KOPT-K1 (cell line): Measurements from ENCODE around the gene SYDE1.
A peak's percentile ranks its signal among the peaks of the same experiment; 100 is the strongest.
"Not testable (repeated sequence)": the region's sequence is repeated elsewhere in the genome, so short reads cannot be mapped to it uniquely, and the experiment has no call there.

Experiments
- H3K27ac ChIP-seq: fragments of 200-600 bp; sonication (generic); 2 replicates; pipeline ENCODE4 v1.5.1; 2016; ENCODE audit warnings: antibody characterized with exemption, mild to moderate bottlenecking, low read depth, low read length; ENCODE audit not compliant: poor library complexity, severe bottlenecking
- H3K36me3 ChIP-seq: fragments of 200-600 bp; sonication (generic); 2 replicates; pipeline ENCODE4 v1.5.1; 2017; ENCODE audit warnings: antibody characterized with exemption, mild to moderate bottlenecking, low read length, moderate library complexity; ENCODE audit not compliant: insufficient read depth
- H3K9me3 ChIP-seq: fragments of 200-600 bp; sonication (generic); 2 replicates; pipeline ENCODE4 v1.5.1; 2017; ENCODE audit warnings: antibody characterized with exemption, low read length, mild to moderate bottlenecking; ENCODE audit not compliant: insufficient read depth, poor library complexity, severe bottlenecking

Gene SYDE1, protein sequence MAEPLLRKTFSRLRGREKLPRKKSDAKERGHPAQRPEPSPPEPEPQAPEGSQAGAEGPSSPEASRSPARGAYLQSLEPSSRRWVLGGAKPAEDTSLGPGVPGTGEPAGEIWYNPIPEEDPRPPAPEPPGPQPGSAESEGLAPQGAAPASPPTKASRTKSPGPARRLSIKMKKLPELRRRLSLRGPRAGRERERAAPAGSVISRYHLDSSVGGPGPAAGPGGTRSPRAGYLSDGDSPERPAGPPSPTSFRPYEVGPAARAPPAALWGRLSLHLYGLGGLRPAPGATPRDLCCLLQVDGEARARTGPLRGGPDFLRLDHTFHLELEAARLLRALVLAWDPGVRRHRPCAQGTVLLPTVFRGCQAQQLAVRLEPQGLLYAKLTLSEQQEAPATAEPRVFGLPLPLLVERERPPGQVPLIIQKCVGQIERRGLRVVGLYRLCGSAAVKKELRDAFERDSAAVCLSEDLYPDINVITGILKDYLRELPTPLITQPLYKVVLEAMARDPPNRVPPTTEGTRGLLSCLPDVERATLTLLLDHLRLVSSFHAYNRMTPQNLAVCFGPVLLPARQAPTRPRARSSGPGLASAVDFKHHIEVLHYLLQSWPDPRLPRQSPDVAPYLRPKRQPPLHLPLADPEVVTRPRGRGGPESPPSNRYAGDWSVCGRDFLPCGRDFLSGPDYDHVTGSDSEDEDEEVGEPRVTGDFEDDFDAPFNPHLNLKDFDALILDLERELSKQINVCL

DNA sequence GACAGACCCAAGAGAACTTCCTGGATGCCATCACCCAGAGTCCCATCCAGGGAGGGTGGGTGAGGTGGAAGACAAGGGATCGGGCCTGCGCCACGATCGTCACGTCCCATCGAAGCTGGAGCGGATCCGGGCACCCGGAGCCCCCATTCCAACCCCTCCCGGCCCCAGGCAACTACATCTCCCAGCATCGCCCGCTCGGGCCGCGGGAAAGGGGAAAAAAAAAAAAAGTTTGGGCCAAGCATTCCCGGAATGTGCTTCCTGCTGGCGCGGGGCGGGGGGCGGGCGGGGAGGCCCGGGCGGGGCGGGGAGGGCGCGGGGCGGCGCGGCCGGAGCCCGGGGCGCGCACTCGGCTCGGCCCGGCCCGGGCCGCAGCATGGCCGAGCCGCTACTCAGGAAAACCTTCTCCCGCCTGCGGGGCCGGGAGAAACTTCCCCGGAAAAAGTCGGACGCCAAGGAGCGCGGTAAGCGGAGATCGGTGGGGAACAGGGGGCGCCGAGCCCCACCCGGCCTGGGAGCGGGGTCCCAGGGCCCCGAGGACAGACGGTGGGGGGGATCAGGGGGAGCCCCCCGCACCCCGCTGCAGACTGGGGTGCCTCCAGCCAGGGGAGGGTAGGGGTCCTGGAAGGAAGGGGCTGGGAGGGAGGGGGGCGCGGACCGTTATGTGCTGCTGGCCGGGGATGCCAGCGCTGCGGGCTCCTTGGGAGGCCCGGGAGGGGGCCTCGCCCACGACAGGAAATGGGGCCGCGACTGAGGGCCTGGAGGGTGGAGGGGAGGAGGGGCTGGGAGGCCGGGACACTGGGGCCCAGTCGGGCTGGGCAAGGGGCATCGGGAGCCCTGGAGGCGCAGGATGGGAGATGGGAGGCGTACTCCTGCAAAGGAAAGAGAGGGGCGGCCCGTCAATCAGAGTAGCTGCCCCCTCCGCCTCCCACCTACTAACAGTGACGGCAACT, at the start of gene SYDE1:
Gene SYDE1 (plus strand): TSS at position 341 of the 950 bp plus-strand sequence. CDS start 33 bp downstream, at position 374.
- Histone ChIP-seq H3K27ac (peak within 1 kb of the TSS; percentile 35), H3K9me3 (peaks cover 17% of the 10 kb centered on the region), H3K36me3 (no peaks in the 10 kb centered on the region)

DNA sequence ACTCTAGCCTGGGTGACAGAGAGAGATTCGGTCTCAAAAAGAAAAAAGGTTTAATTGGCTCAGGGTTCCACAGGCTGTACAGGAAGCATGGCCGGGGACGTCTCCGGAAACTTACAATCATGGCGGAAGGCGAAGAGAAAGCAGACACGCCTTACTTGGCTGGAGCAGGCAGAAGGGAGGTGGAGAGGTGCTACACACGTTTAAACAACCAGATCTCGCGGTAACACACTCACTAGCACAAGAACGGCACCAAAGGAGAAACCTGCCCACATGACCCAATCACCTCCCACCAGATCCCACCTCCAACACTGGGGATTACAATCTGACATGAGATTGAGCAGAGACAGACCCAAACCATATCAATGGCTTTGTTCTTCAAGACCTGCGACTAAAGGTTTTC, 45.2 kb upstream of the SYDE1 start:
- Histone ChIP-seq H3K27ac (no peak overlapping the region), H3K9me3 (peaks cover 9% of the 10 kb centered on the region), H3K36me3 (no peaks in the 10 kb centered on the region)

DNA sequence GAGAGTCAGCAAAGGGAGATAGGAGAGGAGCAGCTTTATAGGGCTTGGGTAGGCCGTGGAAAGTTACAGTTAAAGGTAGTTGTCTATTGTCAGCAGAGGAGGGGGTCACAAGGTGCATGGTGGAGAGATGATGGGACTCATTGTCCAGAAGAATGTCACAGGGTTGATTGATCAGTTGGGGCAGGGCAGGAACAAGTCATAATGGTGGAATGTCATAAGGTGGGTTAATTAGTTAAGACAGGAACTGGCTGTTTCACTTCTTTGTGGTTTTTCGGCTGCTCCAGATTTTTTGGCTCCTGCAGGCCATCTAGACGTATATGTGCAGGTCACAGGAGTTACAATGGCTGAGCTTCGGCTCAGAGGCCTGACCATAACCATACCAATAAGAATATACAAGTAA, 36.8 kb upstream of the SYDE1 start:
- H3K36me3 ChIP-seq, H3K27ac ChIP-seq, H3K9me3 ChIP-seq: not testable (repeated sequence)

DNA sequence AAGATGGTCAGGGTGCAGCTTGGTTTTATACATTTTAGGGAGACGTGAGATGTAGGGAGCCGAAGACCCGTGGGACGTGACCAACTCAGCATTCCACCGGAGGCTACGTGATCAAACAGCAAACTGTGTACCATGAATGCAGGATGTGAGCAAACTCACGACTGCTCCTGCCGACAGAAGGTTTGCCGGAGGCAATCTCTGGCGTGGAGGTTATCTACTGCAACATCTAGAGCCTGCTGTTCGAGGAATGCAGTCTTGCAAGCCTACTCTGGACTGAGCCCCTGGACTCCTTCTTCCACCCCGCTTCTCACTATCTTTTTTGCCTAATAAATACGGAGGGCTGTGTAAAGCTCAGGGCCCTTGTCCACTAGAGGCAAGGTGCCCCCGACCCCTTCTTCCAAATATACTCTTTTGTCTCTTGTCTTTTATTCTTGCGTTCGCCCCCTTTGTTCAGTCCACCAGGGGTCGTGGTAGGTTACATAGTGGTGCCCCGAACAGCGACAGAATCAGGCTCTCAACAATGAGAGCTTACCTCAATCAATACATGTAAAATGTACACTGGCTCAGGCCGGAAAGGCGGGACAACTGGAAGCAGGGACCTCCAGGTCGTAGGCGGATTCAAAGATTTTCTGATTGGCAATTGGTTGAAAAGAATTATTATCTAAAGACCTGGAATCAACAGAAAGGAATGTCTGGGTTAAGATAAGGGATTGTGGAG, 34.1 kb upstream of the SYDE1 start:
- Histone ChIP-seq H3K9me3 (no peaks in the 10 kb centered on the region), H3K27ac (no peak overlapping the region), H3K36me3 (no peaks in the 10 kb centered on the region)

DNA sequence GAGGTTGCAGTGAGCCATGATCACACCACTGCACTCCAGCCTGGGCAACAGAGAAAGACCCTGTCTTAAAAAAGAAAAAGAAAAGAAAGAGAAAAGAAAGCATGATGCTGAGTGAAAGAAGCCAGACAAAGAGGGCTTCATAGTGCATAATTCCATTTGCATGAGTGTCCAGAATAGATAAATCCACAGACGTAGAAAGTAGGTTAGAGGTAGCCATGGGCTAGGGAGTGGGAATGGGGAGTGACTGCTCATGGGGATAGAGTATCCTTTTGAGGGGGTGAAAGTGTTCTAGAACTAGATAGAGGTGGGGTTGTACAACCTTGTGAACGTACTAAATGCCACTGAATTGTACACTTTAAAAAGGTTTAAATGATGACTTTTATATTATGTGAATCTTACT, 32.8 kb upstream of the SYDE1 start:
- Histone ChIP-seq H3K27ac (no peak overlapping the region), H3K36me3 (no peaks in the 10 kb centered on the region), H3K9me3 (no peaks in the 10 kb centered on the region)

DNA sequence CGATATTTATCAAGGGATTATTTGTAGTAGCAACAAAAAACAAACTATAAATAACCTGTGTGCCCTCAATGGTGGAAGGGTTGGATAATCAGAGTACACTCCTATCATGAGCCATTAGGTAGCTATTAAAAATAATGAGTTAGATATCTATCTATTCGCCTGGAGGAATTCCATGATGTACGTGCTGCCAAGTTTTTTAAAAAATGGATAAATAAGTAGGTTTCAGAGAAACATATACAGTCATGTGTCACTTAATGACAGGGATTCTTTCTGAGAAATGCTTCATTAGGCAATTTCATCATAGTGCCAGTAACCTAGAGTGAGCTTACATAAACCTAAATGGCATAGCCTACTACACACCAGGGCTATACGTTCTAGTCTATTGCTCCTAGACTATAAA, 31.4 kb upstream of the SYDE1 start:
- H3K36me3 ChIP-seq: no peaks in the 10 kb centered on the region
- H3K27ac ChIP-seq: no peak overlapping the region
- H3K9me3 ChIP-seq: no peaks in the 10 kb centered on the region

DNA sequence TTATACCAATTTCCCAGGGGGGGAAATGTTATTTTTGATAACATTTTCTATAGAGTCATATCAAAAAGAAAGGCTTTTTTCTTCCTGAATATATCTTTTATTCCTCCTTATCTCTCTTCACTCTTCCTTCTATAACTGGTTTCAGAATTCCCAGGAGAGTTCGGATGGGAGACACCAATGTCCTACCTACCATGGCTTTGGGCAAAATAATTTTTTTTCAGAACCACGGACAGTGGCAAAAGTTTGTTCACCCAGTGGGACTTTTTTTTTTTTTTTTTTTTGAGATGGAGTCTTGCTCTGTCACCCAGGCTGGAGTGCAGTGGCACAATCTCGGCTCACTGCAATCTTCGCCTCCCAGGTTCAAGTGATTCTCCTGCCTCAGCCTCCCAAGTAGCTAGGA, 27.2 kb upstream of the SYDE1 start:
- H3K27ac ChIP-seq, H3K9me3 ChIP-seq, H3K36me3 ChIP-seq: not testable (repeated sequence)

DNA sequence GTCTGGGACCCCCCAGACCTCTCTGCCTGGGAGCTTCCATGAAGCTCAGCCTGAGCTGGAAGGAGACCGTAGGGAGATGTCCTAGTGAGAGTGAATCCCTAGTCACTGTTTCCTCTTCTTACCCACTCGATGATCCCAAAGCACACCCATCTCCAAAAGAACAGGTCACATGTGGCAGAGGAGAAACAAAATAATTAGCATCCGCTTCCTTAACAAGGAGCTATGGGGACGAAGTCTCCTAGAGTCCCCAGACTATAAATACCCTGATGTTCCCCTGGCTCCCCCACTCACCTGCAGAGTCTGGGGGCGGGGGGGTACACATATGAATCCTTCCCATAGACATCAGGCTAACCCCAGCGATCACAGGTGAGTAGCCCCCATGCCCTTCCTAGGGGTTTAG, 25.3 kb upstream of the SYDE1 start, which contains the start of gene OR1I1:
Gene OR1I1 (plus strand): TSS at position 301 of the 400 bp plus-strand sequence. CDS start 4,855 bp downstream, outside the sequence.
- Histone ChIP-seq H3K9me3 (no peaks in the 10 kb centered on the region), H3K36me3 (no peaks in the 10 kb centered on the region), H3K27ac (no peak within 1 kb of the TSS)

DNA sequence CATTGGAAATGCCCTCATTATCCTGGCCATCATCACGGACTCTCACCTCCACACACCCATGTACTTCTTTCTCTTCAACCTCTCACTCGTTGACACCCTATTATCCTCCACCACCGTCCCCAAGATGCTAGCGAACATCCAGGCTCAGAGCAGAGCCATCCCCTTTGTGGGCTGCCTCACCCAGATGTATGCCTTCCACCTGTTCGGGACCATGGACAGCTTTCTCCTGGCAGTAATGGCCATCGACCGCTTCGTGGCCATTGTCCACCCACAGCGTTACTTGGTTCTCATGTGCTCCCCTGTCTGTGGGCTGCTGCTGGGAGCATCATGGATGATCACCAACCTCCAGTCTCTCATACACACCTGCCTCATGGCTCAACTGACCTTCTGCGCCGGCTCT, 20.0 kb upstream of the SYDE1 start:
- Histone ChIP-seq H3K36me3 (no peaks in the 10 kb centered on the region), H3K9me3 (no peaks in the 10 kb centered on the region), H3K27ac (no peak overlapping the region)

DNA sequence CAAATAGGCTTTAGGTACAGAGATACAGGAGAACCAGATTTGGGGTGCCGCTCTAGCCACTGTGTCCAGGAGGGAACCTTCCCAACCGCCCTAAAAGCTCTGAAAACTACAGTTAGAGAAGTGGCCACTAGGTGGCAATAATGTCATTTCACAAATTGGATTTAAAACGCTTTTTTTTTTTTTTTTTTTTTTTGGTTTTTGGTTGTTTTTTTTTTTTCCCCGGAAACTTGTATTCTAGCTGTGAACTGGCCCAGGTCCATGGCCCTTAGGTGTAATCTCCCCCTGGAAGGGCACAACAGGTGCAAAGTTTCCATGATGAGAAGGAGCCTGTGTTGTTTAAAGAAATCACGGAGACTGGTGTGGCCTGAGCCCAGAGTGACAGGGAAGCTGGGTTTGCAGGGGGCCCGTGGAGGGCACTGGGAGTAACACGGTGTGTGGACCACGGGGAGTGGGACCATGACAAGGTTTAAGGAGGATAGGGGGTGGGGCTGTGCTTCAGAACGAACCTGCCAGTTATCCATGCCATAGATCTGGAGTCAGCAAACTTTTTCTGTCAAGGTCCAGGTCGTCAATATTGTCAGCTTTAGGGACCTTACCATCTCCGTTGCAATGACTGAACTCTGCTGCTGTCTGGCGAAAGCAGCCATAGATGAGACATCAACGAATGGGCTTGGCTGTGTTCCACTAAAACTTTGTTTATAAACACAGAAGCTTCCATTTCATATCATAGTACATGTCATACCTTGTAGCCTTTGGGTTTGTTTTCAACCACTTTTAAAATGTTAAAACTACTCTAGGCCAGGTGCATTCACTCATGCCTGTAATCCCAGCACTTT, 15.1 kb upstream of the SYDE1 start:
- Histone ChIP-seq H3K36me3 (no peaks in the 10 kb centered on the region), H3K27ac (no peak overlapping the region), H3K9me3 (no peaks in the 10 kb centered on the region)

DNA sequence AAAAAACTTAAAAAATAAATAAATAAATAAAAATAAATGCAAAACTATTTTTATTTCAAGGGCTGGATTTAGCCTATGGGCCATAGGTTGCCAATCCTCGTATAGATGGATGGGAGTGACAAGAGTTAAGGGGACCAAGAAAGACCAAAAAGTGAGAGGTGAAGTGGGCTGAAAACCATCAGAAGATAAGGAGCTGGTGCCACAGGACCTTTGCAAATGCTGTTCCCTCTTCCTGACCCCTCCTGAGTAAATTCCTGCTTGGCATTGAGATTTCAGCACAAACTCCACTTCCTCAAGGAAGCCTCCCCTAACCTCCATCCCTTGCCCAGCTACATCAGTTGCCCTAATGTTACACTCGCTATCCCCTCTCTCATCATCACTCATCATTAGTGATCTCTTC, 14.2 kb upstream of the SYDE1 start:
- Histone ChIP-seq H3K36me3 (no peaks in the 10 kb centered on the region), H3K9me3 (no peaks in the 10 kb centered on the region), H3K27ac (no peak overlapping the region)

DNA sequence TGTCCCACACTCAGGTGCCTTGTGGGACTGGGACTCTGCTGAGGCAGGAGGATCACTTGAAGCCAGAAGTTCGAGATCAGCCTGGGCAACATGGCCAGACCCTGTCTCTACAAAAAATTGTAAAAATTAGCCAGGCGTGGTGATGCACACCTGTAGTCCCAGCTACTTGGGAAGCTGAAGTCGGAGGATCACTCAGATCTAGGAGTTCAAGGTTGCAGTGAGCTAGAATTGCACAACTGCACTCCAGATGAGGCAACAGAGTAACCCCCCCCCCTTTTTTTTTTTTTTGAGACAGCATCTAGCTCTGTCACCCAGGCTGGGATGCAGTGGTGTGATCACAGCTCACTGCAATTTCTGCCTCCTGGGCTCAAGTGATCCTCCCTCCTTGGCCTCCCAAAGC, 11.0 kb upstream of the SYDE1 start:
- no peak overlapping the region for H3K27ac ChIP-seq
- no peaks in the 10 kb centered on the region for H3K9me3 ChIP-seq
- no peaks in the 10 kb centered on the region for H3K36me3 ChIP-seq

DNA sequence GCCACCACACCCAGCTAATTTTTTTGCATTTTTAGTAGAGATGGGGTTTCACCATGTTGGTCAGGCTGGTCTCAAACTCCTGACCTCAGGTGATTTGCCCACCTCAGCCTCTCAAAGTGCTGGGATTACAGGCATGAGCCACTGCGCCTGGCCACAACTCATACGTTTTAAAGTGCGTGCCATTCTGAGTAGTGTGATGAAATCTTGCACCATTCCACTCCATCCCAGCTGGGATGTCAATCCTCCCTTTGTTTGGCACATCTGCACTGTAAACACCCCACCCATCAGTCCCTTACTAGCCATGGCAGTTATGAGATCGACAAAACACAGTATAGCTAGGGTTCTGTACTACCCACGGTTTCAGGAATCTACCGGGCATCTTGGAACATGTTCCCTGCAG, 9.2 kb upstream of the SYDE1 start:
- H3K27ac ChIP-seq, H3K36me3 ChIP-seq, H3K9me3 ChIP-seq: not testable (repeated sequence)

DNA sequence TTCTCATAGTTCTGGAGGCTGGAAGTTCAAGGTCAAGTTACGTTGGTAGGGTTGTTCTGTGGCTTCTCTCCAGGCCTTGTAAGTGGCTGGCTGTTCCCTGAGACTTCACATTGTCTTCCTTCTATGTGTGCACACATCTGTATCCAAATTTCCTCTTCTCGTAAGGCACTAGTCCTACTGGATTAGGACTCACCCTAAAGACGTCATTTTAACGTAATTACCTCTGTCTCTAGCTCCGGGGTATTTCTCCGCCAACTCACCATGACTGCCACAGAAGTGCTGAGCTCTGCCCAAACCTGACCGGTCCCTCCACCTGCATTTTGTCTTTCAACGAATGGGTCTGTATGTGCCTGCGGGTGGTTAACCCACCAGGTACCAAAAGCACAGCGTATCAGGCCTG, 8.7 kb upstream of the SYDE1 start:
- no peak overlapping the region for H3K27ac ChIP-seq
- peaks cover 2% of the 10 kb centered on the region for H3K9me3 ChIP-seq
- no peaks in the 10 kb centered on the region for H3K36me3 ChIP-seq
